GM12801 (cell line): ENCODE measurements around the gene PTX4.

Experiments used
- CTCF ChIP-seq: IDR thresholded peaks from one replicate; pipeline ENCODE4 v1.5.1; 2011; ENCODE audit warnings: control low read depth; ENCODE audit not compliant: insufficient read length; ENCODE audit errors: extremely low read depth

The PTX4 gene

GRCh38 chr16:1502092-1503004 is 13.6 kb upstream of the PTX4 start:
- TF ChIP-seq CTCF: no peak

- TF ChIP-seq CTCF: no peak
These were observed 12.9 kb upstream of the PTX4 start for GRCh38 chr16:1501630-1502029.

- no peak for TF ChIP-seq CTCF
These were observed 11.9 kb upstream of the PTX4 start for GRCh38 chr16:1500465-1501150.

GRCh38 chr16:1499756-1500464 is 11.2 kb upstream of the PTX4 start:
- no peak for TF ChIP-seq CTCF

- TF ChIP-seq CTCF: no peak
These were observed 10.3 kb upstream of the PTX4 start for GRCh38 chr16:1498899-1499676.

GRCh38 chr16:1497014-1497598 is 8.4 kb upstream of the PTX4 start:
- no peak for TF ChIP-seq CTCF
